Left lung (tissue), 14 donors: ENCODE measurements around the gene TMX1. TPM values are rescaled to one million over a fixed set of nuclear protein-coding genes. Genes with fewer than 3 reads are reported as not detected.

Experiments
- ATAC-seq: fragments of 200-7000 bp; cut with Tn5 transposase; one replicate; pipeline ENCODE4 v1.9.1; 2020; ENCODE audit warnings: moderate library complexity
- DNase-seq, 4 donors: peaks; one replicate each; pipeline ENCODE4 v3.0.0-alpha.2; 2013 to 2020
- H3K27ac ChIP-seq, 2 donors: fragments of 200-600 bp; sonication (generic) in 1 of 2; one replicate each; pipeline versions ENCODE4 v1.5.0 to v1.8.0; 2020 to 2021
- H3K27me3 ChIP-seq, 2 donors: fragments of 200-600 bp; sonication (generic) in 1 of 2; one replicate each; pipeline versions ENCODE4 v1.5.0 to v1.8.0; 2020 to 2021
- H3K36me3 ChIP-seq, 2 donors: fragments of 200-600 bp; sonication (generic) in 1 of 2; one replicate each; pipeline versions ENCODE4 v1.5.0 to v1.8.0; 2020 to 2021
- H3K4me1 ChIP-seq, 2 donors: fragments of 200-600 bp; one replicate each; pipeline ENCODE4 v1.8.0; 2021
- H3K4me3 ChIP-seq, 2 donors: fragments of 200-600 bp; sonication (generic) in 1 of 2; one replicate each; pipeline versions ENCODE4 v1.5.0 to v1.8.0; 2020 to 2021; ENCODE audit warnings: mild to moderate bottlenecking in 1 of 2
- H3K9me3 ChIP-seq, 2 donors: fragments of 200-600 bp; sonication (generic) in 1 of 2; one replicate each; pipeline versions ENCODE4 v1.5.0 to v1.8.0; 2020 to 2021
- CTCF ChIP-seq, 2 donors: fragments of 200-600 bp; sonication (generic) in 1 of 2; IDR thresholded peaks; one replicate each; pipeline versions ENCODE4 v1.5.0 to v1.8.0; 2021; ENCODE audit warnings: antibody characterized with exemption in 2 of 2
- intact Hi-C, 2 donors: fragments of 100-400 bp; cut with DNase I; formaldehyde crosslinking; loops; one replicate each; pipeline versions ENCODE4 v1.11.2 to v1.14.2; 2022
- long read RNA-seq, 12 donors: library from polyadenylated mRNA in 2 of 12; unstranded in 2 of 12; transcript quantifications; one replicate each; pipeline ENCODE4 v2.0.0 and lab custom pipeline, GENCODE V29; 2019 to 2026
- polyA plus RNA-seq, 6 donors: library from polyadenylated mRNA; unstranded; fragments of 120-200 nt; gene quantifications; one replicate each; pipeline ENCODE4 v1.2.1, GENCODE V29; 2013; ENCODE audit not compliant: insufficient read length in 6 of 6
- total RNA-seq, 2 donors: library from RNA; stranded (reverse); fragmentation: NEBNext Ultra II Directional; extraction: Animal tissue kit (Norgen Biotek cat#: 25700); gene quantifications; one replicate each; pipeline ENCODE4 v1.2.1, GENCODE V29; 2021
- donor health status: DM: no; HTN: yes; CAD: no.
- donor health status: DM: no; HTN: no; CAD: no.

The TMX1 gene
- total RNA-seq, result 10 to 100 TPM; 32.7 to 49.2 TPM
- 10 to 100 TPM; 43.4 to 55.7 (median 50.3) TPM for polyA plus RNA-seq
- long read RNA-seq, donor 1, transcript TMX1-201 (8 exons, 3,995 nt), result major isoform, 33 of 33 reads
- long read RNA-seq, donor 1, partial matches to known transcripts, result 0 of 33 reads
- long read RNA-seq, donor 1, other reads (novel, unspliced or antisense), result 0 of 33 reads
- long read RNA-seq, donor 2, transcript TMX1-201 (8 exons, 3,995 nt), result major isoform, 29 of 43 reads
- long read RNA-seq, donor 2, partial matches to known transcripts, result 14 of 43 reads
- long read RNA-seq, donor 2, other reads (novel, unspliced or antisense), result 0 of 43 reads
- long read RNA-seq, donor 3, transcript TMX1-201 (8 exons, 3,995 nt), result major isoform, 27 of 28 reads
- long read RNA-seq, donor 3, partial matches to known transcripts, result 0 of 28 reads
- long read RNA-seq, donor 3, other reads (novel, unspliced or antisense), result 0 of 28 reads
- long read RNA-seq, donor 4, transcript TMX1-201 (8 exons, 3,995 nt), result major isoform, 10 of 12 reads
- long read RNA-seq, donor 4, partial matches to known transcripts, result 1 of 12 reads
- long read RNA-seq, donor 4, other reads (novel, unspliced or antisense), result 1 of 12 reads
- long read RNA-seq, donor 5, transcript TMX1-201 (8 exons, 3,995 nt), result major isoform, 22 of 22 reads
- long read RNA-seq, donor 5, partial matches to known transcripts, result 0 of 22 reads
- long read RNA-seq, donor 5, other reads (novel, unspliced or antisense), result 0 of 22 reads
- long read RNA-seq, donor 6, transcript TMX1-201 (8 exons, 3,995 nt), result major isoform, 25 of 25 reads
- long read RNA-seq, donor 6, partial matches to known transcripts, result 0 of 25 reads
- long read RNA-seq, donor 6, other reads (novel, unspliced or antisense), result 0 of 25 reads
- long read RNA-seq, donor 7, transcript TMX1-201 (8 exons, 3,995 nt), result major isoform, 16 of 16 reads
- long read RNA-seq, donor 7, partial matches to known transcripts, result 0 of 16 reads
- long read RNA-seq, donor 7, other reads (novel, unspliced or antisense), result 0 of 16 reads
- long read RNA-seq, donor 8, transcript TMX1-201 (8 exons, 3,995 nt), result major isoform, 20 of 20 reads
- long read RNA-seq, donor 8, partial matches to known transcripts, result 0 of 20 reads
- long read RNA-seq, donor 8, other reads (novel, unspliced or antisense), result 0 of 20 reads
- long read RNA-seq, donor 9, result 0 reads
- long read RNA-seq, donor 10, transcript TMX1-201 (8 exons, 3,995 nt), result major isoform, 6 of 7 reads
- long read RNA-seq, donor 10, partial matches to known transcripts, result 0 of 7 reads
- long read RNA-seq, donor 10, other reads (novel, unspliced or antisense), result 1 of 7 reads
- long read RNA-seq, donor 11, transcript TMX1-201 (8 exons, 3,995 nt), result major isoform, 30 of 30 reads
- long read RNA-seq, donor 11, partial matches to known transcripts, result 0 of 30 reads
- long read RNA-seq, donor 11, other reads (novel, unspliced or antisense), result 0 of 30 reads
- long read RNA-seq, donor 12, transcript TMX1-201 (8 exons, 3,995 nt), result major isoform, 23 of 23 reads
- long read RNA-seq, donor 12, partial matches to known transcripts, result 0 of 23 reads
- long read RNA-seq, donor 12, other reads (novel, unspliced or antisense), result 0 of 23 reads

- Histone ChIP-seq H3K4me1 (peaks cover 20 to 37% of the 10 kb centered on the region in 2 donors), H3K4me3 (peak within 1 kb of the TSS; percentile 93 to 95), H3K36me3 (no peaks in the 10 kb centered on the region), H3K27me3 (no peaks in the 10 kb centered on the region), H3K9me3 (no peaks in the 10 kb centered on the region), H3K27ac (peak within 1 kb of the TSS; percentile 71 to 89)
- DNase-seq, result peak; percentile 96 to 99 (median 97)
- intact Hi-C loops, result no loop called here
- peak; percentile 98 for ATAC-seq
- no peak for TF ChIP-seq CTCF (IDR thresholded peaks at IDR 0.05)
These were observed at the start of gene TMX1 for GRCh38 chr14:51239813-51240803. TSS of gene TMX1 (plus strand) at chr14:51240247. CDS start at chr14:51240293, 46 bp downstream.

GRCh38 chr14:51201890-51202289 lies 38.2 kb upstream of the TMX1 start:
- no peaks in the 10 kb centered on the region for H3K4me1 ChIP-seq
- H3K27me3 ChIP-seq, result no peaks in the 10 kb centered on the region
- DNase-seq, result no peak
- no peaks in the 10 kb centered on the region for H3K36me3 ChIP-seq
- no peak for TF ChIP-seq CTCF (IDR thresholded peaks at IDR 0.05)
- intact Hi-C loops, result no loop called here
- ATAC-seq, result no peak
- no peaks in the 10 kb centered on the region for H3K9me3 ChIP-seq
- no peak overlapping the region for H3K27ac ChIP-seq
- no peak overlapping the region for H3K4me3 ChIP-seq

- no peak for ATAC-seq
These were observed 37.0 kb upstream of the TMX1 start for GRCh38 chr14:51202914-51203665.

More at GRCh38 chr14:51202914-51203665, 37.0 kb upstream of the TMX1 start:
- intact Hi-C loops, result no loop called here
- no peak overlapping the region for H3K27ac ChIP-seq
- peak in 1 of 4 donors; percentile 24 for DNase-seq
- no peaks in the 10 kb centered on the region for H3K27me3 ChIP-seq
- no peak overlapping the region for H3K4me3 ChIP-seq
- H3K9me3 ChIP-seq, result no peaks in the 10 kb centered on the region
- no peaks in the 10 kb centered on the region for H3K4me1 ChIP-seq
- no peaks in the 10 kb centered on the region for H3K36me3 ChIP-seq
- no peak for TF ChIP-seq CTCF (IDR thresholded peaks at IDR 0.05)
